Keratinocyte (primary cell): ENCODE measurements around the gene BCAR3. TPM values are rescaled to one million over a fixed set of nuclear protein-coding genes. Genes with fewer than 3 reads are reported as not detected.

Experiments used
- DNase-seq: peaks from one replicate; pipeline ENCODE4 v3.0.0-alpha.2; 2011; ENCODE audit warnings: low read depth, missing footprints, low spot score
- FAIRE-seq: peaks from 2 replicates; lab custom pipeline; 2011; peaks lifted over from hg19 to GRCh38; lab: Jason Lieb, UNC
- H2AFZ ChIP-seq: 2 replicates; pipeline ENCODE4 v1.6.0; 2012; ENCODE audit warnings: low read length, control low read depth, inconsistent platforms; ENCODE audit not compliant: control insufficient read depth
- H3K27ac ChIP-seq: 2 replicates; pipeline ENCODE4 v1.5.1; 2011; ENCODE audit warnings: low read length; ENCODE audit not compliant: control insufficient read depth, insufficient read depth
- H3K27me3 ChIP-seq: 3 replicates; pipeline ENCODE4 v1.6.0; 2011; ENCODE audit warnings: low read length; ENCODE audit not compliant: control insufficient read depth, insufficient read depth; ENCODE audit errors: extremely low read depth
- H3K36me3 ChIP-seq, 2 experiments: 2 replicates in 1 of 2; 3 replicates in 1 of 2; pipeline ENCODE4 v1.5.1; 2011; ENCODE audit warnings: low read length in 2 of 2, mild to moderate bottlenecking in 1 of 2; ENCODE audit not compliant: control insufficient read depth in 2 of 2, insufficient read depth in 2 of 2; ENCODE audit errors: extremely low read depth in 1 of 2
- H3K4me1 ChIP-seq: 3 replicates; pipeline ENCODE4 v1.5.1; 2011; ENCODE audit warnings: low read length; ENCODE audit not compliant: control insufficient read depth, insufficient read depth; ENCODE audit errors: extremely low read depth
- H3K4me2 ChIP-seq: 3 replicates; pipeline ENCODE4 v1.6.0; 2011; ENCODE audit warnings: low read depth, low read length; ENCODE audit not compliant: control insufficient read depth, insufficient read depth; ENCODE audit errors: extremely low read depth
- H3K4me3 ChIP-seq, 3 experiments: fragments of 200-600 bp in 1 of 3; sonication (generic) in 1 of 3; 2 replicates in 2 of 3; 3 replicates in 1 of 3; pipeline ENCODE4 v1.5.1; 2011 to 2016; ENCODE audit warnings: low read length in 3 of 3, mild to moderate bottlenecking in 3 of 3, control low read depth in 2 of 3, inconsistent platforms in 1 of 3, low read depth in 1 of 3, mixed read lengths in 1 of 3, mixed run types in 1 of 3, moderate library complexity in 1 of 3; ENCODE audit not compliant: control insufficient read depth in 2 of 3, insufficient read depth in 2 of 3; ENCODE audit errors: extremely low read depth in 1 of 3
- H3K79me2 ChIP-seq: 2 replicates; pipeline ENCODE4 v1.6.0; 2012; ENCODE audit warnings: low read length; ENCODE audit not compliant: control insufficient read depth, insufficient read depth
- H3K9ac ChIP-seq: 3 replicates; pipeline ENCODE4 v1.6.0; 2011; ENCODE audit warnings: low read length; ENCODE audit not compliant: control insufficient read depth, insufficient read depth; ENCODE audit errors: extremely low read depth
- H3K9me1 ChIP-seq: 3 replicates; pipeline ENCODE4 v1.6.0; 2011; ENCODE audit warnings: low read length; ENCODE audit not compliant: control insufficient read depth, insufficient read depth; ENCODE audit errors: extremely low read depth
- H3K9me3 ChIP-seq: 2 replicates; pipeline ENCODE4 v1.5.1; 2012; ENCODE audit warnings: low read depth, low read length; ENCODE audit not compliant: control insufficient read depth
- H4K20me1 ChIP-seq: 3 replicates; pipeline ENCODE4 v1.6.0; 2011; ENCODE audit warnings: low read length; ENCODE audit not compliant: control insufficient read depth, insufficient read depth; ENCODE audit errors: extremely low read depth
- EZH2 ChIP-seq: IDR thresholded peaks from one replicate; pipeline ENCODE4 v1.6.1; 2012; ENCODE audit warnings: inconsistent platforms, mild to moderate bottlenecking, low read length, moderate library complexity
- dilution Hi-C: fragments of 300-500 bp; cut with MboI; formaldehyde crosslinking; loops from one replicate; pipeline ENCODE4 v1.7.0; 2020; ENCODE audit warnings: low sequenced_read_pairs; ENCODE audit not compliant: extremely low pct_ligation_motif_present
- polyA plus RNA-seq, 5 experiments: library from polyadenylated mRNA; depleted of rRNA in 3 of 5; stranded (reverse) in 3 of 5; stranded (forward) in 1 of 5; unstranded in 1 of 5; fragments of >200 nt; gene quantifications; 1 replicate in 1 of 5; 2 replicates in 3 of 5; 3 replicates in 1 of 5; pipeline versions ENCODE4 v1.2.1 to v1.2.3, GENCODE V29; 2011 to 2012; ENCODE audit warnings: missing spikeins in 2 of 5, low read depth in 1 of 5, low replicate concordance in 1 of 5
- TF ChIP-seq, protein P1 (sequence below), 3 experiments: IDR thresholded peaks in 1 of 3; conservative IDR thresholded peaks in 1 of 3; optimal IDR thresholded peaks in 1 of 3; 2 replicates in 2 of 3; 3 replicates in 1 of 3; pipeline versions ENCODE3 to v1.5.1; 2011; ENCODE audit warnings: low read length in 3 of 3, mild to moderate bottlenecking in 3 of 3, moderate library complexity in 2 of 3, control low read depth in 1 of 3, inconsistent platforms in 1 of 3; ENCODE audit not compliant: insufficient read depth in 2 of 3; ENCODE audit errors: extremely low read depth in 1 of 3

The BCAR3 gene
- polyA plus RNA-seq, 1 donor (not counting 4 experiments of a cell fraction or from before 2014, with no cell fraction given): 77.2 TPM

- H3K4me3 ChIP-seq: peak overlapping the region; percentile 70 to 88 (median 88)
- peak overlapping the region; percentile 98 for H3K4me2 ChIP-seq
- peak overlapping the region; percentile 94 for H3K27ac ChIP-seq
- H3K36me3 ChIP-seq: peaks cover 7 to 51% of the 10 kb centered on the region in 2 experiments
- DNase-seq: no peak
- H2AFZ ChIP-seq: no peak overlapping the region
- dilution Hi-C loops: no loop called here
- peaks cover 66% of the 10 kb centered on the region for H3K4me1 ChIP-seq
- peaks cover 94% of the 10 kb centered on the region for H3K79me2 ChIP-seq
- peaks cover 50% of the 10 kb centered on the region for H4K20me1 ChIP-seq
- no peak for FAIRE-seq
- peaks cover 11% of the 10 kb centered on the region for H3K9me1 ChIP-seq
- no peaks in the 10 kb centered on the region for H3K9me3 ChIP-seq
- TF ChIP-seq, protein P1, sequence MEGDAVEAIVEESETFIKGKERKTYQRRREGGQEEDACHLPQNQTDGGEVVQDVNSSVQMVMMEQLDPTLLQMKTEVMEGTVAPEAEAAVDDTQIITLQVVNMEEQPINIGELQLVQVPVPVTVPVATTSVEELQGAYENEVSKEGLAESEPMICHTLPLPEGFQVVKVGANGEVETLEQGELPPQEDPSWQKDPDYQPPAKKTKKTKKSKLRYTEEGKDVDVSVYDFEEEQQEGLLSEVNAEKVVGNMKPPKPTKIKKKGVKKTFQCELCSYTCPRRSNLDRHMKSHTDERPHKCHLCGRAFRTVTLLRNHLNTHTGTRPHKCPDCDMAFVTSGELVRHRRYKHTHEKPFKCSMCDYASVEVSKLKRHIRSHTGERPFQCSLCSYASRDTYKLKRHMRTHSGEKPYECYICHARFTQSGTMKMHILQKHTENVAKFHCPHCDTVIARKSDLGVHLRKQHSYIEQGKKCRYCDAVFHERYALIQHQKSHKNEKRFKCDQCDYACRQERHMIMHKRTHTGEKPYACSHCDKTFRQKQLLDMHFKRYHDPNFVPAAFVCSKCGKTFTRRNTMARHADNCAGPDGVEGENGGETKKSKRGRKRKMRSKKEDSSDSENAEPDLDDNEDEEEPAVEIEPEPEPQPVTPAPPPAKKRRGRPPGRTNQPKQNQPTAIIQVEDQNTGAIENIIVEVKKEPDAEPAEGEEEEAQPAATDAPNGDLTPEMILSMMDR (optimal IDR thresholded peaks at IDR 0.05 in 1 of 3, IDR thresholded peaks at IDR 0.05 in 1 of 3, conservative IDR thresholded peaks at IDR 0.05 in 1 of 3; ENCODE audit: extremely low read depth in 1 of 3, insufficient read depth in 2 of 3, low read length in 3 of 3): no peak
- no peak for TF ChIP-seq EZH2
- H3K9ac ChIP-seq: peak overlapping the region; percentile 84
- no peaks in the 10 kb centered on the region for H3K27me3 ChIP-seq
These were observed 2.6 kb downstream of the BCAR3 start for GRCh38 chr1:93678946-93679480.

DNA sequence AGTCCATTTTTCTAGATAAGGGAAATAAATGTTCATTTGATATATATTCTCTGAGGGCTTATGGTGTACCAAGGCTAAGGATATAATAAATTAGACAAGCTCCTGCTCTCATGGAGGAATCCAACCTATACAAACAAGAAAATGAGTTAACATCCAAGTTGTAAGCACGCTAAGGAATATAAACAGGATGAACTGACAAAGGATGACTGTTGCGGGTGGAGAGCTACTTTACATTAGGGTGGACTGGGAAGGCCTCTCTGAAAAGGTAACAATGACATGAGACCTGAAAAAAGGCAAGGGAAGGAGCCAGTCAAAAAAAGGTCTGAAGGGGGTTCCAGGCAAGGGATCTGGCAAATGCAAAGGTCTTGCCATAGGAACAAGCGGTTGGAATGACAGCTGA, 3.1 kb downstream of the BCAR3 start:
- Histone ChIP-seq H3K27ac (no peak overlapping the region), H3K79me2 (peaks cover 98% of the 10 kb centered on the region), H3K4me2 (peak overlapping the region; percentile 98)

More for the DNA sequence above, 3.1 kb downstream of the BCAR3 start:
- Histone ChIP-seq H3K36me3 (peaks cover 7 to 53% of the 10 kb centered on the region in 2 experiments), H3K27me3 (no peaks in the 10 kb centered on the region), H2AFZ (no peak overlapping the region), H3K9ac (no peak overlapping the region), H3K9me1 (peaks cover 11% of the 10 kb centered on the region), H4K20me1 (peaks cover 52% of the 10 kb centered on the region), H3K4me1 (peaks cover 71% of the 10 kb centered on the region), H3K9me3 (no peaks in the 10 kb centered on the region), H3K4me3 (peak overlapping the region in 2 of 3 experiments; percentile 70 to 88)
- no peak for DNase-seq
- peak; percentile 41 for FAIRE-seq
- dilution Hi-C loops: no loop called here
- no peak for TF ChIP-seq EZH2
- TF ChIP-seq, protein P1 (optimal IDR thresholded peaks at IDR 0.05 in 1 of 3, IDR thresholded peaks at IDR 0.05 in 1 of 3, conservative IDR thresholded peaks at IDR 0.05 in 1 of 3; ENCODE audit: extremely low read depth in 1 of 3, insufficient read depth in 2 of 3, low read length in 3 of 3): no peak
